GM21447 (cell line): Measurements from ENCODE around the gene PDIA4.
A peak's percentile ranks its signal among the peaks of the same experiment; 100 is the strongest.
"Not testable (repeated sequence)": the region's sequence is repeated elsewhere in the genome, so short reads cannot be mapped to it uniquely, and the experiment has no call there.

Experiments
- ATAC-seq: cut with Tn5 transposase; IDR thresholded peaks from one replicate; pipeline ENCODE4 v1.9.1; 2021; ENCODE audit not compliant: unreplicated experiment

PDIA4 gene

DNA sequence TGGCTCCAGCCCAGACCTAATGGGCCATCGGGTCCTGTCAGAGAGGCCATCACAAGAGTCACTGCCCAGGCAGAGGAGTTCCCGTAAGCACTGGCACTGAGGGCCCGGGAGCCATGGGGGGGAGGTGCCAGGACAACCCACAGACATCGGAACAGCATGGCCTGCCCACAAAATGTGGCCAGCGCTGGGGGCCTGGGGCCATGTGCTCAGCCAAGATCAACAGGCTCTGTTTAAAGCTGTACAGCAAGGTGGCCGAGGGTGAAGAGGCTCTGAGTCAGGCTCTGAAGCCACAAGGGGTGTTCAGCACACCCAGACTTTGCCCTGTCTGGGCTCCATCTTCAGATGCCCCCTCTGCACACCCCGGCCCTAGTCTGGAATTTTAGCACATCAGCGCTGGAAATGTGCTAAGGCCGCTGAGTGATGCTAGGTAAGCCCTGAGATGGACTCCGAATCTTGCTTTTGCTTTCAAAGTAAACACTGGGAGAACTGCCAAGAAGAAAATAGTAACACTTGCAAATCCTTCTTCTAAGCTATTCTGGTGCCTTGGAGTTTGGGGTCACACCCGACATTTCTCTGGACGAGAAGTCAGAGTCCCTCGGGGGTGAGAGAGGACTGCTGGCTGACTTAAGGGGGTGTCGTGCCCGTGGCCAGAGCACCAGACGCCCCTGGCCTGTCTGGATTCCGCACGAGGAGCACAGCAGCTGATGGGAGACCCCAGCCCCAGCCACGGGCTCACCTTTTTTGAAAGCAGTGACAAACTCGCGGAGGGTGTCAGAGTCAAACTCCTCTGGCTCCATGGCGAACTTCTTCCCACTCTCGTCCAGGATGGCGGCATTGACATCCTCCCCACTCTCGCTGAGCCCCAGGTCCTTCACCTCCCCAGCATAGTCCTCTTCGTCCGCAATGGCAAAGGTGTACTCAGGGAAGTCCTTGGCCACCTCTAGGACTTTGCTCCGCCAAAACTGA is 23.6 kb downstream of the PDIA4 start:
- no peak for ATAC-seq

DNA sequence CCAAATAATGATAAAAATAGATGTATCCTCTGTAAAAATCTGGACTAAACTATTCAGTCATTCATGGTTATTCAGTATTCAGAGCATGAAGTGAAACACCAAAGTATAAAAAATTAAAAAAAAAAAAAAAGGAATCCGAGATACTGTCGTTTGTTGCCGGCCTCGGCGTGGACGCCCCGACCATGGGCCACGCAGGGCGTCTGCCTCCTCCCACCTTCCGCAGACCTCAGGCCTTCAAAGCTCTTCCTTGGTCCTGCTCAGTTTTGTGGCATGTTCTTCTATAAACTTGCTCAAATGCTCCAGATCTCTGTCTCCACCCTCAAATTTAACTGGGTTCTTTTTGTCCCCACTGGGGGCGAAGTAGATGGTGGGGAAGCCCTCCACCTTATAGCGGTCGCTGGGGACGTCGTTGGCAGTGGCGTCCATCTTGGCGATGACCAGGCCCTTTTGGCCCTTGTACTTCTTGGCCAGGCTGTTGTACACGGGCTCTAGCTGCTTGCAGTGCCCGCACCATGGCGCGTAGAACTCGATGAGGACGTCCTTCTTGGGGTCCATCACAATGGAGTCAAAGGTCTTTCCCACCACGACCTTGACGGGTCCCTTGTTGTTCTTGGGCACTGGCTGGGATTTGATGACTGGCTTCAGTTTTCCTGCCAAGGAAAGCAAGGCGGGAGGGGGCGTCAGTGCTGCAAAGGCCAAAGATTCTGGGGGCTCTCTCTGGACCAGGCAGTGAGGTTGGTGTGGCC is 24.6 kb downstream of the PDIA4 start:
- ATAC-seq, result no peak

DNA sequence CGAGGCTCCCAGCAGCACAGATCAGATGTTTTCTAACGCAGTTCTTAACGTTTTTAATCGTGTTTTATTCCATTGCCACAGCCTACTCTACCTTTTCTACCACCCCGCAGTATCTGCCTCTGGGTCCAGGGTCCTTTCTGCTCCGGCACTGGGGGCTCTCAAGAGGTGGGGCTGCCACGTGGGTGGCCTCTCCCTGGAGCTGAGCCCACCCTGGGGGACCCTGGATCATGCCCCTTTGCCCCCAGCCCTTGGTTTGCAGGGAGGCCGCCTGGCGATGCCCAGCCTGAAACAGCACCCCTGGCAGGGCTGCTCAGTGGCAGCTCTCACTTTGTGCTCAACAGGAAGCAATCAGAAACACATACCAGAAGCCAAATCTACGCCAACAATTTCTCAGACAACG is 25.3 kb downstream of the PDIA4 start:
- ATAC-seq, result no peak

DNA sequence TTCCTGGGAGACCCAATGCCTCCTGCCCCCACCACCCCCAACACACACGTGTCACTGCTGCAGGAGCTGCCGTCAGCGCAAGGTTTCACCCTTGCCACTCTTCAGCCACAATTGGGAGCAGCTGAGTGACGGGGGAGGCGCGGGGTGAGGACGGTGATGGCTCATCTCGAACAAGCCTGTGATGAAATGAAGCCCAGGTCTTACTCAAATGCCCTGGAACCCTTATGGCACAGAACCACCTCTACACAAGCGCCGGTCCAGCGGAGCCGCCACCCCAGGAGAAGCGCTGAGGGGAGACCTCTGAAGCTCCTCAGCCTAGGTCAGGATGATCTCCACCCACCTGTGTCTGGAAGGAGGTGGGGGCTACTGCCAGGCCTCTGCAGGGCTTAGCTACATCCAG is 25.7 kb downstream of the PDIA4 start:
- no peak for ATAC-seq

DNA sequence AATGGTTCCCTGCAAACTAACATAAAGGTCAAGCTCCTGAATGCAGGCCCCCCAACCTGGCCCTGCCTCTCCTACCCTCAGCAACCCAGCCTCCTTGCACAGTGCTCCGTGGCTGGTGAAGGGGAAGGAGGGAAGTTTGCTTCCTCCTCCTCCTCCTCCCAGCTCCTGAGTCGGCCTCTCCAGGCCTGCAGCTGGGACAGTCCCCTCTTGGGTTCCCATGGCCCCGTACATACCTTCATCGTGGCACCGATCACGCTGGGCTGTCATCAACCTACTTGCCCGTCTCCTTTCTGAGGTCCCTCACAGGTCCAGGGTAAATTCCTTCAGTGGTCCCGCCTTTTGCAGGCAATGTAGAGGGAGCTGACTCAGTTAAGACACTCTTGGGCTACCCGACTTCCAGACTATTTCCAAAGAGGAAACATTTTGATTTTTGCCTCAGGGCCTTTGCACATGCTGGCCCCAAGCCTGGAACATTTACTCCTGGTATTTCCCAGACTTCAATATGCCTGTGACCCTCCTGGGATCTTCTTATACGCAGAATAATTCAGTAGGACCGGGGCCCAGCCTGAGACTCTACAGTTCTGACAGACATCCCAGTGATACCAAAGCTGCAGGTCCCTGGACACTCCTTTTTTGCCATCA is 26.8 kb downstream of the PDIA4 start:
- no peak for ATAC-seq

DNA sequence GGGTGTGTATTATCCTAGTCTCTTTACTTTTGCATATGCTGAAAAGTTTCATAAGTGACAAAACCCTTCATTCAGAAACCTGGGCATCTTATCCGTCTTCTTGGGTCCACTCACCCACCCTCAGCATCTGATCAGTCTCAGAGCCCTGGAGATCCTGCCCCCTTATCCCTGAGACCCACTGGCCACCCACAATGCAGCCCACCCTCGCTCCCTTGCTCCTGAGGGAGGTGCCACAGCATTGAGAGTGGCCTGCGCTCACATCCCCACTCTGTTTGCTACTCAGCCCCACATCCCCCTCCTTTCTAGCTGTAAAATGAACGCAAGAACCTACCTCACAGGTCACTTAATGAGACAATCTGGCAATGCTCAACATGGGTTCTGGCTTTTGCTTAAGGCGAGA is 27.3 kb downstream of the PDIA4 start:
- ATAC-seq, result no peak

DNA sequence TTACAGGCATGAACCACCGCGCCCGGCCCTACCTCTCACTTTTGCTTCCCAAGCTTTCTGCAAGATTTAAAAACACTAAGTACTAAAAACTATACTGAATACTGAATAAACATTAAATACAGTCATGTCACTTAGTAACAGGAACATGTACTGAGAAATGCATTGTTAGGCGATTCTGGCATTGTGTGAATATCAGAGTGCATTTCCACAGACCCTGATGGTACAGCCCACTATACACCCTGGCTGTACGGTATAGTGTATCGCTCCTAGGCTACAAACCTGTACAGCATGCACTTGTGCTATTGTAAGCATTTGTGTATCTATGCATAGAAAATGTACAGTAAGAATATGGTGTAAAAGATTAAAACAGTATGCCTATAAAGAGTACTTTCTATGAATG is 29.1 kb downstream of the PDIA4 start:
- ATAC-seq, result no peak

DNA sequence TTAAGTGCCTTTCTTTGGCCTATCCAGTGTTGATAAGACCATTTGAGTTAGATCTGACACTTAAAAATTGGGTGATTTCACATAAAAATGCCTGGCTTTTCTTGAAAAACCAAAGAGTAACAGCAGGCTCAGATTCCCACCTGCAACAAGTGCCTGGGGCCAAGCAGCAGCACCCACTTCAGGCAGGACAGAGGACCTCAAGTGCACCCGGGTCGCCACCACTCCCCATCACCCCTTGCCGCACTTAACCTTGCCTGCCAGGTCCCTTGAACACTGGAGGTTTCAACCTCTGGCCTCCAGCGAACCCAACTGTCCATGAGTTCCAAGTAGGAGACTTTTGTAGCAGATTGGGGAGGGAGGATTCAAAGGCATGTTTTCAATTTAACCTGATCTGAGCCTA is 30.8 kb downstream of the PDIA4 start:
- no peak for ATAC-seq

DNA sequence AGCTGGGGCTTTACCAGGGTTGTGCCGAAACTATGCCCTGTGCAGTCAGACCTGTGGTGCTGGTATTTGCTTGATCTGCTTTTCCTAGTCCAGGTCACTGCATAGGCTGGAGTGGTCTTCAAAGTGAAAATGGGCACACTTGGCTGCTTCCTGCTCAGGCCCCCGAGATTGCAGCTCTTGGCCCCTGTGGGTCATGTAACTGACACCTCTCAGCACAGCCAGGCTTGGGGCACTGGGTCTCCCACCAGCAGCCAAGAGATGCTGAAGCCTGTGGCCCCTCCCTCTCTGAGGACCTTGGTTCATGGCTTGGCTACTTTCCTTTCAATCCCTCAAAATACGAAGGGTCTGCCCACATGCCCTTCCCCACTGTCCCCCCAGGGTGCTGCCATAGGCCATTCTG is 33.7 kb downstream of the PDIA4 start:
- no peak for ATAC-seq

DNA sequence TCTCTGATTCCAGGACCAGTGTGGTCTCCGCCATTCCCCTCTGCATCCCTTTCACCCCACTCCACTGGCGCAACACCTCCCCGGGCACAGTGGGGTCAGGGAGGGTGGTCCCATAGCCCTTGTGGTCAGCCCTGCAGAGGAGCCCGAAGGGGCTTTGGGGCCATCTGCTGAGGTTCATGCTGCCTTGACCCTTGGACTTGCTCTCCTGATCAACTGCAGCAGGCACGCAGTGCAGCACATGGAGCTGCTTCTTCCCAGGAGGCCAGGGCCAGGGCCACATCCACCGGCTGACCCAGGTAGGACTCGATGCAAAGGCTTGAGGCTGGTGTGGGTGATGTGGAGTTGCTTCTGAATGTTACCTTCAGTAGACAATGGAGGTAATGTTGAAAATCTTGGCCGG is 35.1 kb downstream of the PDIA4 start:
- no peak for ATAC-seq

DNA sequence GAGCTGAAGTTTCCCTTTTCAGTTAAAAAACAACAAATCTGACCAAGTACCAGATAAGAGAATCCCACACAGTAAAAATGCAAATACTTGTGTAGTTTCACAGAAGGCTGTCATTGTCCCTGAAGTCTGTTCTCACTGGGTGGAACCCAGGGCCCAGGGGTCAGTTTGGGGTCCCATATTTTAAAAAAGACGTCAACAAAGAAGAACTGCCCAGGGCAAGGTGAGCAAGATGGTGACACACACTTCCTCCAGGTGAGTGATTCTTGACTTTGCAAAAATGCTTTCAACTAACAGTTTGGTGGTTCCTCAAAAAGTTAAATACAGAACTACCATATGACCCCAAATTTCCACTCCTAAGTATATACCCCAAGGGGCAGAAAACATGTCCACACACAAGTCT is 36.8 kb downstream of the PDIA4 start:
- ATAC-seq, result no peak

DNA sequence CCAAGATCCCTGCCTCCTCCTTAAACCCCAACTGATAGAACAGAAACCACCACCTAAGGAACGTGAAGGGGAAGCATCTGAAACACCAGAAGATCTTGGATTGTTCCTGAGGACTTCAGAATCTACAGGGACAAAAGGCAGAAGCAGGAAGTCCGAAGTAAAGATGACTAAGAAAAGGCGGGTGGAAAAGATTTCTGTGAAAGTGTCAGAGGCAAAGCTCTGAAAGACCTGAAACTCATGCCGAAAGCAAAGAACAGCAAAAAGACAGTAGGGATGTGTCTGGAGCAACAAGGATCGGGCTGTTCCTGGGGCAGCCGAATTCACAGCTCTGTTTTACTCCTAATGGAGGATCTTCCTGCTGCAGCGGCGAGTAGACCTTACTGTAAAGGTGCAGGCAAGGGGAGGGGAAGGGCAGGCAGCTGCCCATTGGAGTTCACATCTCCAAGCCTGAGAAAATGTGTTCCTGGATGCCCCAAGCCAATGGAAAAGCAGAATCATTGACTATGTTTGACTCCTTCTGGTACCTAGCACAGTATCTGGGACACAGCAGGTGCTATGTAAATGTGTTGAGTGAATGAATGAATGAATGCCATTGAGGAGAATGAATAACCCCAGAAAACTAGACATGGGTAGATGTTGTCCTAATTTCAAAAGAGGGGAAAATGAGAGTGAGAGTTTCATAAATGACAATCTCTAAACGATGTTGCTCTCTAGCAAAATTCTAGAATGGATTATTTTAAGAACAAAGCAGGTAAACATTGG is 40.4 kb downstream of the PDIA4 start:
- peak; percentile 8 for ATAC-seq

DNA sequence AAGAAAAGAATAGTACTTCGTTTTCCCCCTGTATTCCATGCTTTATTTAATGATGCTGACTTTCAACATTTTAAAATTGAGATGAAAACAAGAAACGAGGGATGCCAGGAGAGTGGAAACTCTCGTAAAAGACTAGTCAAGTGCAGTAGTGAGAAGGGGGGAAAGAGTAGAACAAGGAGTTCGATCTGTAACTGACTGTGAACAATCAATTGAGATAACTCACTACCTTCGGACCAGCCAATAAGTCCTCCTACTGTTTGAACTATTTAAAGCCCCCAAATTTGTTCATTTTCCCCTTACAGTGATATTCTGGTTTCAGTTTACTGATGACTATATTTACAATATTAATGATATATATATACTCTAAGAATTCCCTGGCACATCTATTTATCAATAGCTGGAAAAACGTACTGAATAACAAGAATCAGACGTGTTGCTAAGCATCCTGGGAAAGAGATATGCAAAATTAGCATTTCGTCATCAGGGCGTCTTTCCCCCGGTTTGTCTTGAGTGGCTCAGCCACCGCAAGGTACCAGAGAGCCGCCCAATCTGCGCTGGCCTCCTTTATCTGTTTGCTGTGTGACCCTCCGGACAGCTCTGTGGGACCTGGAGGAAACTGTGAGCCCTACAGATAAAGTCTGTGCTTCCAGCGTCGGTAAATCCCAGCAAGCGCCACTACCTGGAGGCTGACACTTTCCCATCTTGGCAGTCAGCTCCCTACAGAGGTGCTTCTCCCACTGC is 41.1 kb downstream of the PDIA4 start:
- peak; percentile 95 for ATAC-seq

DNA sequence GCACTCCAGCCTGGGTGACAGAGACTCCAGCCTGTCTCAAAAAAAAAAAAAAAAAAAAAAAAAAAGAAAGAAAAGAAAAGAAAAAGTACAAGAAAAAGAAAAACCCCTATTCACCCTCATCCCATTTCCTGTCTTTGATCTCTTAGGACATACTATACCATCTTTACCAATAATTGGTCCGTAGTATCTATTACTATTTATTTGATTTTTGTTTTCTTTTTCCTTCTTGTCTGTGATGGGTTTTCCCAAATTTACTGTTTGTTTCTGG is 41.6 kb downstream of the PDIA4 start:
- ATAC-seq, result no peak

DNA sequence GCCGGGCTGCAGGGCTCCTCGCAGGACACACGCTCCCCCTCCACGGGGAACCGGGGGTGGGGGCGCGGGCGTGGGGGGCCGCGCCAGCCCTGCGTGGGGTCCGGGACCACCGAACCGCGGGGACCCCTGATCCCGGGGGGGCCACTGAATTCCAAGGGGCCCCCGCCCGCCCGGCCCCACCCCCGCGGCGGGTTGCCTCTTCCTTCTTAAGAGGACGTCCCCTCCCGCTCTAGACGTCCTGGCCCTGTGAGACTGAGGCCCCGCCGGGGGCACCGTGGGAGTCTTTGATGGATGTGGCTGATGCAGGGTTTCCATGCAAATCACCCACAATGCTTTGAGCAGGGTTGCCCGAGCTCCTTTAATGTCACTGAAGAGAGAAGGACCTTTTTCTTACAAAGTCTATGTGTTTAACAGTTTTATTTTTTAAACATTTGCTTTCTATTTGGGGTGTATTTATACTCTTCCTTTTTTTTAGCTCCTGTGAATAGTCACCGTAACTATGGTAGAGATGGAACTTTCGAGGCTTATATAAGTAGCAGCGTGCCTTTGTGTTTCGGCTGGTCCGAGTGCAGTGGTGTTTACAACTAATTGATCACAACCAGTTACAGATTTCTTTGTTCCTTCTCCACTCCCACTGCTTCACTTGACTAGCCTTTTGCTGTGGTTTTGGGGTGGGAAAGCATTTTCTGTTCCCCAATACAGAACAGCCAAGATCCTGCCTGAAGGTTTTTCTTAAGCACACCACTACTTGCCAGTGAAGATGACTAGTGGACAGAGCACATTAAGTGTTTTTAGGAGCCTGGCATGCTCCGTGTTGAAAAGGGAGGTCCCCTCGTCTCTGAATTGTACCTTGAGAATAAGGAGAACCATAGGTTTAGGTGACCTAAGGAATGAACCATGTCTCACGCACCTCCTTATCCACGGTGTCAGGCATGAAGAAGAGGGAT is 44.8 kb downstream of the PDIA4 start:
- ATAC-seq, result peak; percentile 38

DNA sequence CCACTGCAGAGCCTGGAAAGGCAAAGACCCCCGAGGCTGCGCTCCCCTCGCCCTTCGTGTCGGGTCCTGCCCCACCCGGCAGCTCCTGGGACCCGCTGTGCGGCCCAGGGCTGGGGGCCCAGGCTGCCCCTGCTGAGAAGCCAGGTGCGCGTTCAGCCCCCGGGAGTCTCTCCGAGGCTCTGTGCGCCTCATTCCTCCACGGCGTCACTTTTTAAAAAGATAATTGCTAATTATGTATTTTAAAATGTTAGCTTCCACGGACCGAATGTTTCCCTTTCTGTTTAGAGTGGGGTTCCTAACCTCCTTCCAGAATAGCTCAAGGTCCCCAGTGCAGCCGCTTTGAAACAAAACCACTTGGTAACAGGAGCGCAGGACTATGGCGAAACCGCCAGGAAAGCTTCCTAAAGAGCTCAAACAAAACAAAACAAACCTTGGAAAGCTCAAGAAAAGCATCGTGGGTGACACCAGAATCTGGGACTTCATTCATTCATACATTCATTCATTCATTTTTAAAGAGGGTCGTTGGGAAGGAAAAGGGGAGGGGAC is 45.6 kb downstream of the PDIA4 start:
- ATAC-seq, result no peak

DNA sequence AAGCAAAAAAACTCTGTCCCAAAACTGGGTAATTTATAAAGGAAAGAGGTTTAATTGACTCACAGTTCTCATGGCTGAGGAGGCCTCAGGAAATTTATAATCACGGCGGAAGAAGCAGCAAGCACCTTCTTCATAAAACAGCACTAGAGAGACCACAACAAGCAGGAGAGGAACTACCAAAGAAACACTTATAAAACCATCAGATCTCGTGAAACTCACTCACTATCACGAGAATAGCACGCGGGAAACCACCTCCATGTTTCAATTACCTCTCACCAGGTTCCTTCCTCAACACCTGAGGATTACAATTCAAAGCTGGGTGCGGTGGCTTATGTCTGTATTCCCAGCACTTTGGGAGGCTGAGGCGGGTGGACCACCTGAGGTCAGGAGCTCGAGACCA is 48.5 kb downstream of the PDIA4 start:
- ATAC-seq, result no peak

DNA sequence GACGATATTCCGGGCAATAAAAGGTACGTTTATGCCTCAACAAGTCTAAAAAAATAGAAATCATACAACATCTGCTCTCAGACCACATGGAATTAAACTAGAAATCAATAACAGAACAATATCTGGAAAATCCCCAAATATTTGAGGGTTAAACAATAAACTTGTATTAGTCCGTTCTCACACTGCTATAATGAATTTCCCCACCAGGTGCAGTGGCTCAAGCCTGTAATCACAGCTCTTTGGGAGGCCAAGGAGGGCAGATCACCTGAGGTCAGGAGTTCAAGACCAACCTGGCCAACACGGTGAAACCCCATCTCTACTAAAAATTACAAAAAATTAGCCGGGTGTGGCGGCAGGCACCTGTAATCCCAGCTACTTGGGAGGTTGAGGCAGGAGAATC is 49.2 kb downstream of the PDIA4 start:
- ATAC-seq, result not testable (repeated sequence)

DNA sequence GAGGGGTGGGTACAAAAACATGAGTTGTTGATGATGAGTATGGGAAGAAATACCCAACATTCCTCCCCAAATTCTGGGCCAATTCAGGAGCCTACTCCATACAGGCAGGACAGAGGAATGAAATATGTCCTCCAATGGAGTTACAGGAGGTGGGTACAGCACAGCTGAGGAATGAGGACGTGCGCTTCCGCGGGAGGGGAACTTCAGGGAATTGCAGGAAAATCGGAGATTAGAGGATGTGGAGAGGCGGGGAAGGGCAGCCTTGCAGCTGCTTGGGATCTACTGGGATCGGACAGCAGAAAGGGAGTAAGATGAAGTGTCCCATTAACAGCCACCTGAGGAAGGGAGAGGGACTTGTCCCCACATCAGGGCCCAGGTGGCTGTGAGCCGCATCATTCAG is 50.2 kb downstream of the PDIA4 start:
- no peak for ATAC-seq
